GM20000 (cell line): ENCODE measurements around the gene SLC9A3.

Source experiments
- DNase-seq: peaks from one replicate; pipeline ENCODE4 v3.0.0; 2012; ENCODE audit warnings: low spot score
- TF ChIP-seq, protein P1 (sequence below): IDR thresholded peaks from 2 replicates; pipeline ENCODE4 v1.5.1; 2012; ENCODE audit warnings: mild to moderate bottlenecking, control low read depth; ENCODE audit errors: extremely low read depth, missing control alignments

The SLC9A3 gene

GRCh38 chr5:421901-422300, 102.3 kb downstream of the SLC9A3 start:
- DNase-seq = no peak
- TF ChIP-seq, protein P1, sequence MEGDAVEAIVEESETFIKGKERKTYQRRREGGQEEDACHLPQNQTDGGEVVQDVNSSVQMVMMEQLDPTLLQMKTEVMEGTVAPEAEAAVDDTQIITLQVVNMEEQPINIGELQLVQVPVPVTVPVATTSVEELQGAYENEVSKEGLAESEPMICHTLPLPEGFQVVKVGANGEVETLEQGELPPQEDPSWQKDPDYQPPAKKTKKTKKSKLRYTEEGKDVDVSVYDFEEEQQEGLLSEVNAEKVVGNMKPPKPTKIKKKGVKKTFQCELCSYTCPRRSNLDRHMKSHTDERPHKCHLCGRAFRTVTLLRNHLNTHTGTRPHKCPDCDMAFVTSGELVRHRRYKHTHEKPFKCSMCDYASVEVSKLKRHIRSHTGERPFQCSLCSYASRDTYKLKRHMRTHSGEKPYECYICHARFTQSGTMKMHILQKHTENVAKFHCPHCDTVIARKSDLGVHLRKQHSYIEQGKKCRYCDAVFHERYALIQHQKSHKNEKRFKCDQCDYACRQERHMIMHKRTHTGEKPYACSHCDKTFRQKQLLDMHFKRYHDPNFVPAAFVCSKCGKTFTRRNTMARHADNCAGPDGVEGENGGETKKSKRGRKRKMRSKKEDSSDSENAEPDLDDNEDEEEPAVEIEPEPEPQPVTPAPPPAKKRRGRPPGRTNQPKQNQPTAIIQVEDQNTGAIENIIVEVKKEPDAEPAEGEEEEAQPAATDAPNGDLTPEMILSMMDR = no peak

GRCh38 chr5:421287-421880, 102.9 kb downstream of the SLC9A3 start:
- DNase-seq = no peak
- TF ChIP-seq, protein P1 = no peak

GRCh38 chr5:420632-421286, 103.5 kb downstream of the SLC9A3 start:
- no peak for DNase-seq
- TF ChIP-seq, protein P1 = no peak
